Subcutaneous abdominal adipose tissue (tissue), 5 donors: Measurements from ENCODE around the gene RELL1.

Experiments
- H3K27ac ChIP-seq: one replicate; pipeline ENCODE4 v1.7.0; 2013; ENCODE audit warnings: low read depth, mild to moderate bottlenecking, inconsistent platforms, low read length, moderate library complexity
- H3K27me3 ChIP-seq, 5 donors: one replicate each; pipeline ENCODE4 v1.7.0; 2013; ENCODE audit warnings: low read length in 5 of 5, inconsistent platforms in 1 of 5; ENCODE audit not compliant: control insufficient read depth in 5 of 5, insufficient read depth in 4 of 5
- H3K36me3 ChIP-seq, 5 donors: one replicate each; pipeline ENCODE4 v1.7.0; 2013; ENCODE audit warnings: low read length in 5 of 5; ENCODE audit not compliant: control insufficient read depth in 5 of 5, insufficient read depth in 5 of 5
- H3K4me1 ChIP-seq, 5 donors: one replicate each; pipeline ENCODE4 v1.7.0; 2013; ENCODE audit warnings: low read length in 5 of 5, mild to moderate bottlenecking in 3 of 5, moderate library complexity in 1 of 5; ENCODE audit not compliant: control insufficient read depth in 5 of 5, insufficient read depth in 5 of 5
- H3K4me3 ChIP-seq, 5 donors: one replicate each; pipeline ENCODE4 v1.7.0; 2013; ENCODE audit warnings: low read length in 5 of 5, low read depth in 1 of 5
- H3K9ac ChIP-seq, 5 donors: one replicate each; pipeline ENCODE4 v1.7.0; 2013; ENCODE audit warnings: low read length in 5 of 5, mild to moderate bottlenecking in 4 of 5, moderate library complexity in 3 of 5
- H3K9me3 ChIP-seq, 5 donors: one replicate each; pipeline ENCODE4 v1.7.0; 2013; ENCODE audit warnings: low read length in 5 of 5; ENCODE audit not compliant: control insufficient read depth in 5 of 5
- donor health status: healthy.
- donor health status: healthy.
- donor health status: healthy.
- donor health status: healthy.
- donor health status: healthy.

Gene RELL1

GRCh38 chr4:37693450-37694190 is 7.4 kb upstream of the RELL1 start:
- Histone ChIP-seq H3K4me3 (no peak overlapping the region), H3K27me3 (no peaks in the 10 kb centered on the region)

GRCh38 chr4:37693030-37693429 is 6.9 kb upstream of the RELL1 start:
- H3K4me1 ChIP-seq, result peaks cover 0 to 4% (median 0%) of the 10 kb centered on the region in 5 donors
- no peak overlapping the region for H3K4me3 ChIP-seq
- H3K27me3 ChIP-seq, result no peaks in the 10 kb centered on the region
- H3K9me3 ChIP-seq, result no peaks in the 10 kb centered on the region
- no peak overlapping the region for H3K9ac ChIP-seq
- H3K27ac ChIP-seq, result no peak overlapping the region
- no peaks in the 10 kb centered on the region for H3K36me3 ChIP-seq

More at GRCh38 chr4:37693450-37694190, 7.4 kb upstream of the RELL1 start:
- Histone ChIP-seq H3K4me1 (peaks cover 0 to 4% (median 0%) of the 10 kb centered on the region in 5 donors), H3K9ac (no peak overlapping the region), H3K27ac (no peak overlapping the region), H3K9me3 (no peaks in the 10 kb centered on the region), H3K36me3 (no peaks in the 10 kb centered on the region)

- H3K9ac ChIP-seq, result no peak overlapping the region
- H3K4me1 ChIP-seq, result peaks cover 0 to 10% (median 6%) of the 10 kb centered on the region in 5 donors
- H3K9me3 ChIP-seq, result no peaks in the 10 kb centered on the region
- H3K27me3 ChIP-seq, result no peaks in the 10 kb centered on the region
- H3K27ac ChIP-seq, result no peak overlapping the region
- no peaks in the 10 kb centered on the region for H3K36me3 ChIP-seq
- no peak overlapping the region for H3K4me3 ChIP-seq
These were observed 4.8 kb upstream of the RELL1 start for GRCh38 chr4:37690976-37691375.

GRCh38 chr4:37689353-37690095 is 3.3 kb upstream of the RELL1 start:
- no peak overlapping the region for H3K4me3 ChIP-seq

GRCh38 chr4:37687681-37688080 is 1.5 kb upstream of the RELL1 start:
- Histone ChIP-seq H3K9me3 (no peaks in the 10 kb centered on the region), H3K36me3 (no peaks in the 10 kb centered on the region), H3K27ac (no peak overlapping the region), H3K4me3 (no peak overlapping the region), H3K9ac (peak overlapping the region in 1 of 5 donors; percentile 74), H3K4me1 (peaks cover 2 to 33% (median 26%) of the 10 kb centered on the region in 5 donors), H3K27me3 (no peaks in the 10 kb centered on the region)

More at GRCh38 chr4:37689353-37690095, 3.3 kb upstream of the RELL1 start:
- H3K9me3 ChIP-seq, result no peaks in the 10 kb centered on the region
- peaks cover 2 to 19% (median 16%) of the 10 kb centered on the region in 5 donors for H3K4me1 ChIP-seq
- H3K36me3 ChIP-seq, result no peaks in the 10 kb centered on the region
- no peaks in the 10 kb centered on the region for H3K27me3 ChIP-seq
- H3K27ac ChIP-seq, result no peak overlapping the region
- H3K9ac ChIP-seq, result no peak overlapping the region

- H3K27me3 ChIP-seq, result no peaks in the 10 kb centered on the region
- no peaks in the 10 kb centered on the region for H3K9me3 ChIP-seq
- peak overlapping the region in 4 of 5 donors; percentile 54 to 74 (median 70) for H3K9ac ChIP-seq
- H3K4me1 ChIP-seq, result peaks cover 2 to 34% (median 28%) of the 10 kb centered on the region in 5 donors
- no peaks in the 10 kb centered on the region for H3K36me3 ChIP-seq
- H3K27ac ChIP-seq, result peak overlapping the region; percentile 54
- peak overlapping the region; percentile 75 to 91 (median 80) for H3K4me3 ChIP-seq
These were observed 1.0 kb upstream of the RELL1 start for GRCh38 chr4:37687194-37687562.

- peak overlapping the region; percentile 73 to 91 (median 87) for H3K9ac ChIP-seq
These were observed 278 bp downstream of the RELL1 start for GRCh38 chr4:37685823-37686372.

GRCh38 chr4:37685161-37685822 is 884 bp downstream of the RELL1 start:
- Histone ChIP-seq H3K36me3 (no peaks in the 10 kb centered on the region), H3K27ac (peak overlapping the region; percentile 90), H3K9me3 (no peaks in the 10 kb centered on the region), H3K4me3 (peak overlapping the region; percentile 76 to 91 (median 87)), H3K9ac (peak overlapping the region; percentile 73 to 91 (median 87)), H3K4me1 (peaks cover 2 to 34% (median 28%) of the 10 kb centered on the region in 5 donors), H3K27me3 (no peaks in the 10 kb centered on the region)

More at GRCh38 chr4:37685823-37686372, 278 bp downstream of the RELL1 start:
- H3K9me3 ChIP-seq, result no peaks in the 10 kb centered on the region
- H3K27me3 ChIP-seq, result no peaks in the 10 kb centered on the region
- H3K27ac ChIP-seq, result peak overlapping the region; percentile 90
- peaks cover 2 to 34% (median 28%) of the 10 kb centered on the region in 5 donors for H3K4me1 ChIP-seq
- peak overlapping the region in 4 of 5 donors; percentile 80 to 91 (median 89) for H3K4me3 ChIP-seq
- no peaks in the 10 kb centered on the region for H3K36me3 ChIP-seq

- no peak overlapping the region for H3K27ac ChIP-seq
- H3K9me3 ChIP-seq, result no peaks in the 10 kb centered on the region
- H3K9ac ChIP-seq, result no peak overlapping the region
- H3K4me1 ChIP-seq, result peaks cover 2 to 34% (median 28%) of the 10 kb centered on the region in 5 donors
- H3K27me3 ChIP-seq, result no peaks in the 10 kb centered on the region
- H3K36me3 ChIP-seq, result no peaks in the 10 kb centered on the region
- peak overlapping the region in 1 of 5 donors; percentile 91 for H3K4me3 ChIP-seq
These were observed 2.0 kb downstream of the RELL1 start for GRCh38 chr4:37684154-37684553.
